DMS53 treated with DMSO at 0.1 percent for 48 hours (cell line): ENCODE data around the gene HUS1.
"Not testable (repeated sequence)": the region's sequence is repeated elsewhere in the genome, so short reads cannot be mapped to it uniquely, and the experiment has no call there.

Experiments used
- DNase-seq: peaks from one replicate; lab custom pipeline; 2025; ENCODE audit not compliant: unreplicated experiment; lab: John Stamatoyannopoulos, UW

Gene HUS1

DNA sequence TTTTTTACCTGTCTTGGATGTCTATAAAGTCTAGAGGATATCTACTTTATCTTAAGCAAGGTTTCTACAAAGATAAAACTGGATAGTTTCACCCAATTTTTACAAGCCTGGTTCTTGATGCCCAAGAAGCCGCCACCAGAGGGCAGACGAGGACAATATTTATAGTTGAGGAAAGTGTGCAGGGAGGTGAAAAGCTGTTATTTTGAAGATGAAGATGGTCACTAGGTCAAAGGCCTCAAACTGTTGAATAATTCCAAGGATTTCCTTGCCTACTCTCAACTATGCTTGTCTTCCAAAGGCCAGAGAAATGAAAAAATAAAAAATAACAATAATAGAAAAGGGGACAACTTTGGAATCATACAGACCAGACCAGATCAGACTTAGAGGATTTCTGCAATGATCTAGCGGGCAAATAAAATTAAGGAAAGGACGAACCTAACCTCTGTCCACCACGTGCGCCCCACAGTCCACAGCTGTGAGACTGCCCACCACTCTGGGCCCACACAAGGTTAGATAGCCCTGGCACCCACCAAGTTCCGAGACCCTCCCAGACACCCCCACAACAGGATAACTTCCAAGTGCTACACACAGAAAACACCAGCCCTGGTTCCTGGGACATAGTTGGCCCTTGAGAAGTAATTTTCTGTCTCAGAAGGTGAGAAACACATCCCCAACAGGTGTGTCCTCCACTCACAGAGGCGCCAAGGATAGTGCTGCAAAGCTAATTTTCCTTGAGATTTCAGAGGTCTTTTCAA is 34.0 kb downstream of the HUS1 start:
- peak; percentile 36 for DNase-seq

DNA sequence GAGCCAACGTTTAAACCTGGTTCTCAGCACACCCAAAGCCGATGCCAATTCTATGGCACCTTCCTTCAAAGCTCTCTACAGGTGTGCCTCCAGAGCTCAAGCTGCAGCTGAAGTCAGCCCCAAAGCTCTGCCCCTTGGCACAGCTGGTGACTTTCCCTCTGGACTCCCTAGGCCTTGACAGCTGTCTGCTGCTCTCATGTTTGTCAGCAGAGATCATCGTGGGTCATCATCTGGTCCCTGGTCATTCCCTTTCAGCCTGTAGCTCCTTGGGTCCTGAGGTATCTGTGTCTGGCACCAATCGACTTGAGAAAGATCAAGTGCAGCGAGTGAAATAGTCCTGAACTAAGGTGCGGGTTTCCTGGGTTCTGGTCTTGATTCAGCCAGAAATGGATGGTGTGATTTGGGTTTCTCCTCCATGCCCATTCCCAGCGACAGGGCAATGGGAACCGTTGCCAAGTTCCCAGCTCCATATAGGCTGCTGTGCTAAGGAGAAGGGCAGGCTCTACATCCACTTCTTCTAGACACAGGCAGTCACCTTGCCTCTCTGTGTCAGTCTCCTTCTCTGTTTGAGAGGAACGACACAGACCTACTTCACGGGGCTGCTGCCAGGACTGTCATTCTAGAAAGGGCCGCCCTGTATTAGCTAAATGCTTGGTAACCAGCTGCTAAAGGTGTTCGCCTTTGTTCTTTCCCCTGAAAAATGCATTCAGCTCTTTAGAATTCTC is 34.7 kb downstream of the HUS1 start:
- DNase-seq, result no peak

DNA sequence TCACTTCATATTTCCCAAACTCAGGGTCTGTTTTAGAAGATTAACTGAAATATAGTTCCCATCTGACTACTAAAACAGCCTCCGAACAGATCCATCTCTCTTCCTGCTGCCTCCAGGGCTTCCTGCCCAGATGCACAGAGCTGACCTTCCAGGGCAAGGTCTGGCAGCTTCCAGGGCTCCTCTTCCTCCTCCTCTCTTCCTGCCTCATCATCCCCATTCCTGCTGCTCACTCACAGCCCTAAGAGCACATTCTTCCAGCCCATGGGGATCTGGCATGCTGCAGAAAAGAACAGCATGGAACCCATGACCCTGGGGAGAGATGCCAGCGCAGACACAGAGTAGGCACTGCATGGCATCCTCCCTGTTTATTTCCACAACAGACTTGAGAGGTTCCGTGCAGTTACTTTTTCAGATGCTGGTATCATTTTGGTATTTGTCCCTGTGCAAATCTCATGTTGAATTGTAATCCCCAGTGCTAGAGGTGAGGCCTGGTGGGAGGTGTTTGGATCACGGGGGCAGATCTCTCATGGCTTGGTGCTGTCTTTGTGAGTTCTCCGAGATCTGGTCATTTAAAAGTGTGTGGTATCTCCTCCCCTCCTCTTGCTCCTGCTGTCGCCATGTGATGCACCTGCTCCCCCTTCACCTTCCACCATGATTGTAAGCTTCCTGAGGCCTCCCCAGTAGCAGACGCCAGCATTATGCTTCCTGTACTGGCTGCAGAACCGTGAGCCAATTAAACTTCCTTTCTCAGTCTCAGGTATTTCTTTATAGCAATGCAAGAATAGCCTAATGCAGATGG is 35.5 kb downstream of the HUS1 start:
- DNase-seq, result no peak

DNA sequence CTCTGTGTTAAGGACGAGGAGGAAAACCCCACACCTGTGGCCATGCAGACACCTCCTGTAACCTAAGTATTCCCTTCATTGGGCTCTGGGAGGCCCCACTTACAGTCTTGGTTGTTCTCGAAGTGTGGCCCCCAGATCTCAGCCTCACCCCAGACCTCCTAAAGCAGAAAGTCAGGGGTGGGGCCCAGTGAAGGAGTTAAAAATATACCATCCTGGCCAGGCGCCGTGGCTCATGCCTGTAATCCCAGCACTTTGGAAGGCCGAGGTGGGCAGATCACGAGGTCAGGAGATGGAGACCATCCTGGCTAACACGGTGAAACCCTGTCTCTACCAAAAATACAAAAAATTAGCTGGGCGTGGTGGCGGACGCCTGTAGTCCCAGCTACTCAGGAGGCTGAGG is 36.8 kb downstream of the HUS1 start:
- DNase-seq, result not testable (repeated sequence)

DNA sequence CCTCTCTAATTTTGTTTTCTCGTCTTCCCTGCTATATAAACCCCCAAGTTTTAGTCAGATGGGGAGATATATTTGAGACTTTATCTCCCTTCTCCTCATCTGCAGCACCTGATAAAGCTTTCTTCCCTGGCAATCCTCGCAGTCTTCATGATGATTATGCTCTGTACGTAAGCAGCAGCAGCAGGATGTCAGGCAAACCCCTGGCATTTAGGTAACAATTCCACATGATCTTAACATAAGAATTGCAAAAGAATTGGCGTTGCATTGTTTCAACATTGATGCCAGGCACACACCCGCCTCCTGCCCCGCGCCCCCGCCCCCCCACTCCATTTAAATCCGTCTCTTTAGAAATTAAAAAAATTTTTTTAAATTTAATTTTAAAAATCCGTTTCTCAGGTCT is 37.3 kb downstream of the HUS1 start:
- no peak for DNase-seq

DNA sequence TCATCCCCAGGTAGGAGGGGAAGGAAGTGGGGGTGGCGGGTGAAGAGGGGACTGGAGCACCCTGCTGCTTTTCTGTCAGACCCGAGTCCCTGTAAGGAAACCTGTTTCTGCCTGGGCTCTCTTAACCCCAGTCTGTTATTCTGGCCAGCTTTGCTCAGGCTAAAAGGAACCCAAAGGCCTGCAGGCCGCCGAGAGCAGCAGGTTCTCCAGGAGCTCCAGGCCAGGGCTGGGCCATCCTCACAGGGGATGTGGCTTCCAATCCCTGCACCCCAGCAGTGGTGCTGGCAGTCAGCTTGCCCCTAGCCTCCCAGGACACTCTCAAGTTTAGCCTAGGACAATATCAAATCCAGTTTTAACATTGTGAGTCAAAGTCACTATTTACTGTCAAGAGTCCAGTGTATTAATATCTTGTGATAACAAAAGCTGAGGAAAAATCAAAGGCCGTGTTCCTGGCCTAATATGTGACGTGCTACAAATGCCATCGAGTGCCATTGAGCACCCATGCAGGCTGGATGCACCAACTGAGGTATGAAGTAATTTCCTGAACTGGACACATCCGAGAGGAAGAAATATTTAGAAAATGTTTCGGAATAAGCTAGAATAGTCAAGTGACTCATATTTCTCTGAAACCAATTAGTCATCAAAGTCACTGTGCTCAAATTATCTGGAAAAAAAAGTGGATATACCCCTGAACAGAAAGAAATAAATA is 38.1 kb downstream of the HUS1 start:
- DNase-seq, result no peak

DNA sequence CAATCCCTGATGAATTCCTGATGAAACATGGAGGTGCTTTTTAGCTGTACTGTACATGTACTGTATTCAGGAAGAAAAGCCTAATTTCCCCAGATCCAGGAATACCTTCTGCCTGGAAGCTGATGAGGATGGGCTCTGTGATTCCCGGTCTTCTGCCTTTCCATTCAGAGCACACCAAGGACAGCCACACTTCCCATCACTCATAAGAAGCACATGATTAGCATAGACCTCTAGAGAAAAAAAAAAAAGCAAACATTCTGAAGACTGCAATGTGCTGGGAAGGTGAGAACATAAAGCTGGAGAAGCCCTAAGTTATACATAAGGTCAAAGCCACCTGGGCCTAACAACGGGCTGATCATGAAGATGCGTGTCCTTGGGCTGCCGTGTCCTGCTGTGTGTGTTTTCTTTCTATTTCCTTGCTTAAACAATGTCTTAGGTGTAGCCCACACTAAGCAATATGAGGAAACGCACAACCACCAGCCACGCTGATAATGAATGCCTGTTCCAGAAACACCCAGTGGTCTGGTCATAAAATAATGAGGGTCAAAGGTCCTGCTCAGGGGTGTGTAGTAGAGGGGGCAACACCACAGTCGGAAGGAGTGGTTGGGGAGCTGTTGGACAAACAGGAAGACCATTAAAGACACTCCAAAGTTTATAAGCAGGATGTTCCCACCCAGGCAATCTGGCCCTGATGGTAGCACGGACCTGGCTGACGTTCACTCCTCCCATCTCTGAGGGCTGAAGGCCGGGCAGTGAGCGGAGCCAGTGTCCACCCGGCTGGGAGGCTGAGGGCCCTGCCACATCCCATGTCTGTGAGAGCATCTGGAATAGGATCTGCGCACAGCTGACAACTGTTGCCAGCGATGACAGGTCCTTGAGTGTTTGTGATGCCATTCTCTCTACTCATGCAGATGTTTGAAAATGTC is 39.1 kb downstream of the HUS1 start:
- no peak for DNase-seq

DNA sequence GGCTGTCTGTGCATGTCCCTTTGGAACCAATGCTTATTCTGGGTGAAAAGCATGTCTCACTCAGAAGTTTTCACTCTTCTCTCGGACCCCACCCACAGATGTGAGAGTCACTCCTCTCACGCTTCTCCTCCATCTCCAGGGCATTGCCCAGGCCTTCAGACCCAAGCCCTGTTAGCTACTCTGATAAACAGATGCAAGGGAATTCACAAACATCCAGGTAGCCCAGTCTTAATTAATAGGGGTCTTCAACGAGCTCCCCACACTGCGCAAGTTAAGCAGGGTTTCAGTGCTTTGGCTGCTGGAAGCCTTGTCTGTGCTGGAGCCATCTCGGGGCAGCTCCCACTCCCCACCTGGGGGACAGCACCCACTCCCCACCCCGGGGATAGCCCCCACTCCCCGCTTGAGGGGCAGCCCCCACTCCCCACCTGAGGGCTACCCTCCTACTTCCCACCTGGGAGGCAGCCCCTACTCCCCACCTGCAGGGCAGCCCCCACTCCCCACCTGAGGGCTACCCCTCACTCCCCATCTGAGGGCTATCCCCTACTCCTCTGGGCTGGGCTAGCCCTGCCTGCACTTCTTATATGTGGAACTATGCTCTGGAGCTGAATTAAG is 39.9 kb downstream of the HUS1 start:
- no peak for DNase-seq

DNA sequence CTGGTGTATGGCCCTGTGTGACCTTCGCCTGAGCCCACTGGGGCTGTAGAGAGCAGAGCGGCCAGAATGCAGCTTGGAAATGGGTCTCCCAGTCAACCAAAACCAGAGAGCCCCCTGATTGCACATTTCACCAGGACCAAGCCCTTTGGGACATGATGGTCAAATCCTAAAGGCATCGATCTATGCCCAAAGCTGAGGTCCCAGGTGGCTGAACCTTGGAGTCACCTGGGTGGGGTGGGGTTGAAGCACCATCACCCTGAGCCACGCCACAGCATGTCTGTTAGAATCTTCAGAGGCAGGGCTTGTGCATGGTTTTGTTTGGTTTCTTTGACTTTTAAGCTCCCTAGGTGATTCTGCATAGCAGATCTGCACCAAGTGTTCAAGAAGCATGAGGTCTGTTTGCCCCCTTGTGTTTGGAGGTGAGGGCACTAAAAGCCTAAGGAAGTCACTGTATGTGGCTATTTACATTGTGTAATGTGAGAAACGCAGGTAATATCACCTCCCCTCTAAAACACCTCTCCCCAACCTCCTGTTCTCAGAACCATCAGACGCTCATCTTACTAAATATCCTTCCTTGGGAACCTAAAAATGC is 40.7 kb downstream of the HUS1 start:
- no peak for DNase-seq

DNA sequence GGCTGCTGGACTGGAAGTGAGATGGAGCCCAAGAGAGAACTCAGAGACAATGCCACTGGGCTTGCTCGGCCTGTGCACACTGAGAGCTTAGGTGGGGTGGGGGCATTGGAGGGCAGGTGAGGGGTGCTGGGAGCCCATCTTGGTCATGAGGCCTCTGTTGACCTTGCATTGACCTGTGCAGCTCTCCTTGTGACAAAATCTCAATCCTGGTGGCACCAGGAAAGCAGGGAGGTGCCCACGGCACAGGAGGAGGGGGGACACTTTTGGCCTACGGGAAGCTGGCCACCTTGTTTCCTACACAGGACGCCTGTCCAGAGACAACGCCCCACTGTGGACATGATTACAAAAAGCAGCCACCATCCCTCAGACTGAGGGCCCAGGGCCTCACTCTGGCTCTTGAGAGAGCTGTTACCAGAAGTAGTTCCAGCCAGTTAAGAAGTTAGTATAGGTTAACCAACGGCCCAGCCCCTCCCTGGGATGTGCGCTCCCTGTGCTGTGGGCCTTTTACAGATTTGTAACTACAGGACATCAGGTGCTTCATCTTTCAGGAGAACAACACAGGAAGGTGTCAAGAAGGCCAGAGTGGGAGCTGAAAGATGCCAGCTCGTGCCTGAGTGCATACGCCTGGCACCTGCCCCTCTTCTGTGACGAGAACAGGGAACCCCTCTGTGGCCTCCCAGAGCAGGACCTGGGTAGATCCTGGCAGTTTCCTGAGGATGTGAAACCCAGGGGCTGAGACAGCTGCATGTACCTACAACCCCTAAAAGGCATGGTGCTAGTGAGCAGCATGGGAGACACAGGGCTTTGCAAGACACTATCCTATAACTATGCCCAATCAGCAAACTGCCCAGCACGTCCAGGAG is 41.5 kb downstream of the HUS1 start:
- DNase-seq, result no peak

DNA sequence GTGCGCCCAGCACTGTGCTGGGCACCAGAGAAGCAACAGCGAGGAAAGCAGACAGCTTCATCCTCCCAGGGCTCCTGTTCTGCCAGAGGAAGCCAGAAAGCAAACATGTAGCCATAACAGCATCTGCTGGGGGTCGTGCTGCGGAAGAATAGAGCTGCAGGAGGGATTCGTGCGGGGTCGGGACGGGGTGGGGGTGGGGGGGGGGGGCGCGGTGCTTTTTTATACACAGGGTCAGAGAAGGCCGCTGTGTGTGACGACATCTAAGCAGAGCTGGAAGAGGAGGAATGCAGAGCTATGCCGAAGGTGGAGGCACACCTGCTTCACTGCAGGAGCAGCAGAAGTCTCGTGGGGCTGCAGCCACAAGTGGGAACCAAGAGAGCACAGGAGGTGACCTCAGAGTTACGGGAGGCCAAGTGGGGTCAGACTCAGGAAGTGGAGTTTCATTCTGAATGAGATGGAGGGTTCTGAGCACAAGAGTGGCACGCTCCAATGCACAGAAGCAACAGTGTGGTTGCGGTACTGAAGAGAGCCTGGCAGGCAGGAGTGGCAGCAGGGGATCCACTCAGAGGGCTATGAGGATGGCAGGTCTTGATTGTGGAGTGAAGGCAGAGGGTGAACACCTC is 42.2 kb downstream of the HUS1 start:
- no peak for DNase-seq

DNA sequence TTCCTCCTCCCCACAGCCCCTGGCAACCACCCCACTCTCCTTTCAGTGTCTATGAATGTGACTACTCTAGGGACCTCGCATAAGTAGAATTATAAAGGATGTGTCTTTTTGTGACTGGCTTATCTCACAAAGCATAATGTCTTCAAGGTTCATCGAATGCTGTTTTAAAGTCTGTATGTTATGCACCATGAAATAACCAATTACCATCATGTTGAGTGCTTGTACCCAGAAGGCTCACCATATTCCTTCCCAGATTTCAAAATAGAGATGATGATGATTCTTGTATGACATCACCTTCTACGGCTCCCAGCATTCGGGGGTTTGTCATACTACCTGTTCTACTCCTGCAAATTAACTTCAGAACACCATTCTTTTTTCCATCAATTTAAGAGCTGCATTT is 43.1 kb downstream of the HUS1 start:
- DNase-seq, result no peak

DNA sequence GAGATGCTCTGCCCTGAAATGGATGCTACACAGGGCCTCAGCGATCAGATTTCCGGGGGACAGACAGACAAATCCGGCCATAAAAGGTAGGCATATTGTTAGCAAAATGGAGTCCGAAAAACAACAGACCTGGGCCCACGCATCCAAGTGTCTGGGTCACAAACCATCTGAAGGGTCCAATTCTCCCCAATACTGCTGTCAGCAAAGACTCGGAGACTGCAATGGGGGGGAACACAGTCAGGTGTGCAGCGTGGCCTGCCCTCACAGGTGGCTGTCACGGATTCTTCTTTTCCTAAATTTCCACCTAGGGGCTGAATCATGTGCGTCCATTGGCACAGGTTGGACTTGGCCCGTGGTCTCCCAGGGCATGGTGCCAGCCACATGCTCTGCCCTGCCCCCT is 44.1 kb downstream of the HUS1 start:
- no peak for DNase-seq

DNA sequence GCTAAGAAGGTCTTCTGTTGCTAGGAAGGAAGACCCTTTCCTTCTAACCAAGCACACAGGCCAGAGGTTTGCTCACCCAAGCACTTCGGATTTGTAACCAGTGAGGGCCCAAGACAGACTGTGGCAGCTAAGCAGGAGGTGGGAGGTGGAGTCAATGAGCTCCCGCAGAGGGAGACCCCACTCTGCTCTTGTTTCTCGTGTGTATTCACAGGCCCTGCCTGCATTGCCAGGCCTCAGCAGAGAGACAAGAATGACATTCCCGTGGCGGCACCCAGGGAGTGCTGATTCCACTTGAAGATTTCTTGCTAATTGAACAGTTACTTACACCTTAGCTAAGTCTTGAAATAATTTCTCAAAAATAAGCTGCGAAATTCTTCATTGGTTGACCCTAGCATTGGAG is 44.6 kb downstream of the HUS1 start:
- no peak for DNase-seq

DNA sequence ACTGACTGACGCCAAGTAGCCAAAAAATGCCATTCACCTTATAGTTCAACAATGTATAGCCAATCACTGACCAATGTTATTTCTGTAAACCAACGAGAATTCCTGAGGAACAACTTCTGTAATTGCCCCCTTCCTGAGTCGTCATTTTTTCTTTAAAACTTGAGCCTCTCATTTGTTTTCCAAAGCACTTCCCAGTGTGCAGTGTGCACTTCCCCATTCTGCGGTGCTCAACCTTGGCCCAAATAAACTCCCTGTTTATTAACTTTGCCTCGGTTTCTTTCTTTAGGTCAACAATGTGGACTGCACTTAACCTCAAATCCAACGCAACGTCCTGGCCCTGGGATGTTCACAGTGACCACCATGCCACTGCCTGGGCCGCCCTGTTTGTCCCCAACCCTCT is 46.2 kb downstream of the HUS1 start:
- DNase-seq, result no peak

DNA sequence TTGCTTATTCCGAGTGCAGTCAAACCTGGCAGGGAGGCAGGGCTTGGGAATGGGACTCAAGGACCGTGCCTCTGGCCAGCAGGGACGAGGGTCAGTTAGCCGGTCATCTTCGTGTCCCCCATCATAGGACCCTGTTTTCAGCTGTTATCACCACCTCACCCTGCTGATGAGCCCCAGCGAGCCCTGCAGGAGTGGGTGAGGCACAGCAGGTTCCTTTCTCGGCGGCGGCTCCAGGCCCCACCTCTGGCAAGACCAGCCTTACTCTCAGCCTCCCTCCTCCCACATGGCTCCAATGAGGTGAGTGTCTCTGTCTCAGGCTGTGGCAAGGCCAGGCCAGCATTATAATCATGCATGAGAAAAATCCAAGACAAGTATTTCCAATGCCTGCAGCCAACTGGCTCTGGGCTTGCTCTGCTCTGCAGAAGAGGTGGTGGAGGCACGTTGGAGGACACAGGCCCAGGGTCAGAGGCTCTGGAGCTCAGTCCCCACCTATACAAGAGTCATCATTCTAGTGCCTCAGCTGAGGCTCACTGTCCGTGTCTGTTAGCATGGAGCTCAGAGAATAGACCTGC is 46.9 kb downstream of the HUS1 start:
- no peak for DNase-seq

DNA sequence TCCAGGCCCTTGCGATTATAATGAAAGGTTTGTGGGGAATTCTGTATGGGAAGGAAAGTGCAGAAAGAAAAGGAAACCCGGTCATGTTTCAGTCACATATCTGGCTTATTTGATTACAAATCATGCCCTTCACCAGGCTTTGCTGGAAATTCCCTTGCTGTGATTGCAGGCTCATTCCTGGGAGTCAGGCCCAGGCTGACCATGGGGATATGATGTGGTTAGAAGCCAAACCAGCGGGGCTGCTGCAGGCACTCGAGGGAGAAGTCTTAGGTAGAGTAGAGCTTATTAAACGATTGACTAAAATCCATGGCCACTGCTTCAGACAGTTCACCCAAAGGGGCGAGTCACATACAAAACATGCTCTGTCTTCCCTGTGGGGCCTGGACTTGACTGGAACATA is 47.4 kb downstream of the HUS1 start:
- no peak for DNase-seq
